GM12891 (cell line): ENCODE data around the gene PSMD11.

Experiments used
- POLR2A ChIP-seq: IDR thresholded peaks from 2 replicates; pipeline ENCODE4 v1.6.1; 2011; ENCODE audit warnings: low read depth, low read length, control low read depth
- POLR2AphosphoS5 ChIP-seq: IDR thresholded peaks from 2 replicates; pipeline ENCODE4 v1.6.1; 2011; ENCODE audit warnings: low read depth, low read length, control low read depth
- POU2F2 ChIP-seq: IDR thresholded peaks from 2 replicates; pipeline ENCODE4 v1.6.1; 2011; ENCODE audit warnings: low read depth, mild to moderate bottlenecking, control low read depth, low read length, moderate library complexity
- TAF1 ChIP-seq: IDR thresholded peaks from 2 replicates; pipeline ENCODE4 v1.6.1; 2011; ENCODE audit warnings: low read depth, low read length, control low read depth

DNA sequence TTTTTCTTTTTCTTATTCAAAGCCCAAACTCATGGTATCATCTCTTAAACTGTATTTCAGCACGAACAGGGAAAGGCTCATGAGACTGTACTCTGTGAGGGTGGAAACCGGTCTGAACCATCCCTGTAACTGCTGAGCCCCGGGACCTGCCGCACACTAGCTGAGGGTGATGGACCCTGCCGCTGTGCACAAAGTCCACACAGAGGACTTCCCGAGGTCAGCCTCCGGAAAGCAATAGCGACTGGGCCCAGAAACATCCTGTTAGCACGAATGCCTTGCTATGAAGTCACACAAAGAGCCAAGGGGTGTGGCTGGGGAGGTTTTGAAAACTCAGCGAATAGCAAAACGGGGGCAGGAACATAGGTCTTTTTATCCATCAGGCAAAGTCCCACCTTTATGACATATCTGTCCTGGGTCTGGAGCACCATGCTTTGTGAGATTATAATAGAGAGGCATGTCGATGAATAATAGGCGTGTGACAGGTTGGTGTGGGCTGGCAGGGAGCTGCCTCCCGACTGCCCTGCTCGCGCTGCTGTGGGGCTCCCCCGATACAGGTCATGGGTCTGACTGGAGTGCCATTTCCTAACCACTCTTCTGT, 75.9 kb downstream of the PSMD11 start:
- peak; percentile 91 for TF ChIP-seq POLR2A
- peak; percentile 92 for TF ChIP-seq POLR2AphosphoS5
- peak; percentile 85 for TF ChIP-seq TAF1
- peak; percentile 59 for TF ChIP-seq POU2F2
